Ascending aorta (tissue), 2 donors: ENCODE measurements around the gene PDLIM3. TPM values are rescaled to one million over a fixed set of nuclear protein-coding genes. Genes with fewer than 3 reads are reported as not detected.
A peak's percentile ranks its signal among the peaks of the same experiment; 100 is the strongest.

Experiments
- DNase-seq, 2 donors: peaks; one replicate each; pipeline ENCODE4 v3.0.0-alpha.2; 2019; ENCODE audit warnings: low spot score in 2 of 2
- H3K27ac ChIP-seq, 2 donors: fragments of 200-600 bp; sonication (generic); one replicate each; pipeline ENCODE4 v1.5.1; 2016 to 2017; ENCODE audit warnings: mild to moderate bottlenecking in 1 of 2
- H3K27me3 ChIP-seq: fragments of 200-600 bp; sonication (generic); one replicate; pipeline ENCODE4 v1.5.1; 2017
- H3K36me3 ChIP-seq, 2 donors: fragments of 200-600 bp; sonication (generic); one replicate each; pipeline ENCODE4 v1.5.1; 2016
- H3K4me1 ChIP-seq, 2 donors: fragments of 200-600 bp; sonication (generic); one replicate each; pipeline ENCODE4 v1.5.1; 2016 to 2017; ENCODE audit warnings: mild to moderate bottlenecking in 1 of 2
- H3K4me3 ChIP-seq, 2 donors: fragments of 200-600 bp; sonication (generic); one replicate each; pipeline ENCODE4 v1.5.1; 2016 to 2017; ENCODE audit warnings: mild to moderate bottlenecking in 1 of 2
- H3K9me3 ChIP-seq, 2 donors: fragments of 200-600 bp; sonication (generic); one replicate each; pipeline ENCODE4 v1.5.1; 2016
- CTCF ChIP-seq, 3 experiments: fragments of 200-600 bp in 2 of 3; fragments of 450-650 bp in 1 of 3; sonication (generic) in 2 of 3; IDR thresholded peaks; one replicate each; pipeline ENCODE4 v1.5.1; 2016 to 2019; ENCODE audit warnings: antibody characterized with exemption in 3 of 3, mild to moderate bottlenecking in 1 of 3, moderate library complexity in 1 of 3
- intact Hi-C: fragments of 100-400 bp; cut with DNase I; formaldehyde crosslinking; loops from one replicate; pipeline ENCODE4 v1.15.1; 2023
- total RNA-seq: library from RNA; depleted of rRNA; stranded (reverse); fragments of >200 nt; gene quantifications from one replicate; pipeline ENCODE4 v1.1.0, GENCODE V29; 2016

PDLIM3 gene
- total RNA-seq, 1 donor from 2014 or later = 445 TPM

GRCh38 chr4:185550933-185551332, 15.6 kb upstream of the PDLIM3 start:
- intact Hi-C loops = no loop called here
- H3K36me3 ChIP-seq = no peaks in the 10 kb centered on the region
- H3K4me1 ChIP-seq = peaks cover 2 to 15% of the 10 kb centered on the region in 2 donors
- no peaks in the 10 kb centered on the region for H3K9me3 ChIP-seq
- TF ChIP-seq CTCF (IDR thresholded peaks at IDR 0.05) = no peak
- H3K27me3 ChIP-seq = no peaks in the 10 kb centered on the region
- DNase-seq = no peak
- H3K4me3 ChIP-seq = no peak overlapping the region
- H3K27ac ChIP-seq = no peak overlapping the region

GRCh38 chr4:185549095-185549639, 13.9 kb upstream of the PDLIM3 start:
- Histone ChIP-seq H3K27ac (no peak overlapping the region), H3K36me3 (no peaks in the 10 kb centered on the region), H3K4me3 (no peak overlapping the region), H3K4me1 (peaks cover 0 to 8% of the 10 kb centered on the region in 2 donors), H3K9me3 (no peaks in the 10 kb centered on the region), H3K27me3 (no peaks in the 10 kb centered on the region)
- intact Hi-C loops = no loop called here
- no peak for DNase-seq
- TF ChIP-seq CTCF (IDR thresholded peaks at IDR 0.05) = no peak

- Histone ChIP-seq H3K27me3 (no peaks in the 10 kb centered on the region), H3K4me1 (peaks cover 0 to 4% of the 10 kb centered on the region in 2 donors), H3K36me3 (no peaks in the 10 kb centered on the region), H3K27ac (peak overlapping the region in 1 of 2 donors; percentile 15), H3K4me3 (no peak overlapping the region), H3K9me3 (no peaks in the 10 kb centered on the region)
- DNase-seq = no peak
- intact Hi-C loops = no loop called here
- TF ChIP-seq CTCF (IDR thresholded peaks at IDR 0.05) = no peak
Measured at GRCh38 chr4:185548587-185548986, 13.3 kb upstream of the PDLIM3 start.

GRCh38 chr4:185546335-185546734, 11.0 kb upstream of the PDLIM3 start:
- Histone ChIP-seq H3K4me1 (peaks cover 0 to 11% of the 10 kb centered on the region in 2 donors), H3K4me3 (no peak overlapping the region), H3K27me3 (no peaks in the 10 kb centered on the region), H3K27ac (no peak overlapping the region), H3K9me3 (no peaks in the 10 kb centered on the region), H3K36me3 (no peaks in the 10 kb centered on the region)
- intact Hi-C loops = no loop called here
- TF ChIP-seq CTCF (IDR thresholded peaks at IDR 0.05) = no peak
- DNase-seq = no peak

GRCh38 chr4:185542626-185543315, 7.5 kb upstream of the PDLIM3 start:
- Histone ChIP-seq H3K4me1 (peaks cover 5 to 18% of the 10 kb centered on the region in 2 donors), H3K36me3 (no peaks in the 10 kb centered on the region), H3K9me3 (no peaks in the 10 kb centered on the region), H3K27me3 (no peaks in the 10 kb centered on the region), H3K4me3 (no peak overlapping the region), H3K27ac (peak overlapping the region; percentile 72 to 74)
- no peak for TF ChIP-seq CTCF (IDR thresholded peaks at IDR 0.05)
- intact Hi-C loops = loop anchor here (1.0 kb wide), 1 partner anchor 22 kb away; no protein-coding TSS in a partner anchor
- peak in 1 of 2 donors; percentile 82 for DNase-seq
